ENCODE results near the gene DNM3. TPM values are rescaled to one million over a fixed set of nuclear protein-coding genes. Genes with fewer than 3 reads are reported as not detected.

DNM3 gene
- total and polyA plus RNA-seq, 9 of the 15 experiments (the other 6 are each of a cell fraction or from before 2014, with no cell fraction given), result 0.08 to 0.36 (median 0.22) TPM; not detected in 1

- Histone ChIP-seq H3K9me1 (ENCODE audit: control insufficient read depth, insufficient read depth, low read length) (no peaks in the 10 kb centered on the region), H3K9me3 (replicated peaks; ENCODE audit: control insufficient read depth, insufficient read depth, low read depth, low read length) (no peaks in the 10 kb centered on the region), H3K36me3 (ENCODE audit: control insufficient read depth, insufficient read depth, low read length) (no peaks in the 10 kb centered on the region), H3K27me3 (ENCODE audit: control insufficient read depth in 2 of 2, insufficient read depth in 2 of 2, low read length in 2 of 2) (0 out of 5 replicates have a peak, but pooled peaks cover 0 to 4% of the 10 kb centered on the region in 2 experiments), H4K20me1 (replicated peaks; ENCODE audit: control insufficient read depth, insufficient read depth, low read length) (no peaks in the 10 kb centered on the region), H3K79me2 (ENCODE audit: control insufficient read depth, insufficient read depth, low read length) (no peaks in the 10 kb centered on the region), H2AFZ (ENCODE audit: low read depth, low read length) (no peak overlapping the region), H3K9ac (ENCODE audit: insufficient read depth in 1 of 2, low read depth in 2 of 2, low read length in 2 of 2) (no peak overlapping the region), H3K4me2 (ENCODE audit: insufficient read depth, low read length) (no peak overlapping the region), H3K27ac (ENCODE audit: extremely low read depth, low read depth, low read length) (no peak overlapping the region), H3K4me3 (no peak overlapping the region), H3K4me1 (replicated peaks in 1 of 2; ENCODE audit: control insufficient read depth in 2 of 2, insufficient read depth in 2 of 2, low read length in 2 of 2) (no peaks in the 10 kb centered on the region; a peak in 1 of 5 replicates)
- CTCF ChIA-PET (ENCODE audit: low intra/inter-chr PET ratio), result no interaction called here
- no peak for DNase-seq (ENCODE audit: extremely low read depth in 1 of 4, low spot score in 3 of 4)
- no TSS peak for BruUV-seq (replicated peaks)
- WGBS (ENCODE audit: insufficient coverage, low coverage, missing lambda C conversion rate), result 18% methylated on average over 3 of the region's 3 CpGs
- no peak for FAIRE-seq
- TF ChIP-seq UBTF (IDR thresholded peaks at IDR 0.05; ENCODE audit: borderline replicate concordance in 1 of 2, low read depth in 2 of 2, low read length in 2 of 2), result no peak
- no peak for TF ChIP-seq ZNF280A (IDR thresholded peaks at IDR 0.05; ENCODE audit: low read depth, partially characterized antibody)
- TF ChIP-seq THAP12 (CRISPR knock-in tag; IDR thresholded peaks at IDR 0.05), result no peak
- no peak for TF ChIP-seq ZNF165 (CRISPR knock-in tag; IDR thresholded peaks at IDR 0.05; ENCODE audit: borderline replicate concordance)
- TF ChIP-seq ETV5 (CRISPR knock-in tag; IDR thresholded peaks at IDR 0.05; ENCODE audit: low read depth), result no peak
- TF ChIP-seq RHOXF2B (CRISPR knock-in tag; conservative IDR thresholded peaks at IDR 0.05), result no peak
- intact Hi-C loops (cut with micrococcal nuclease), result loop anchor here (5.0 to 10.0 kb wide), 2 partner anchors 595 to 742 kb away; partner anchors contain the start of gene MYOC
- no peak for ATAC-seq
- in situ Hi-C loops (cut with MboI), result loop anchor here (10.0 kb wide), 1 partner anchor 592 kb away; no protein-coding TSS in a partner anchor
- POLR2A ChIA-PET, result interaction anchor here (1.1 kb wide), 1 partner anchor 19 kb away, joined by 3 read pairs; no protein-coding TSS in a partner anchor
Measured at GRCh38 chr1:172397221-172397620, 555.9 kb downstream of the DNM3 start.
